Thyroid gland (tissue), 4 donors: Measurements from ENCODE around the gene HECTD3.

Source experiments
- CTCF ChIP-seq, 6 experiments: fragments of 200-600 bp in 3 of 6; fragments of 450-650 bp in 3 of 6; sonication (generic) in 3 of 6; IDR thresholded peaks; one replicate each; pipeline ENCODE4 v1.5.1; 2016 to 2019; ENCODE audit warnings: antibody characterized with exemption in 6 of 6, mild to moderate bottlenecking in 2 of 6, inconsistent platforms in 1 of 6, moderate library complexity in 1 of 6
- POLR2A ChIP-seq, 2 donors: fragments of 450-650 bp; IDR thresholded peaks; one replicate each; pipeline ENCODE4 v1.6.1; 2017; ENCODE audit warnings: antibody characterized with exemption in 2 of 2, mild to moderate bottlenecking in 2 of 2, moderate library complexity in 1 of 2

DNA sequence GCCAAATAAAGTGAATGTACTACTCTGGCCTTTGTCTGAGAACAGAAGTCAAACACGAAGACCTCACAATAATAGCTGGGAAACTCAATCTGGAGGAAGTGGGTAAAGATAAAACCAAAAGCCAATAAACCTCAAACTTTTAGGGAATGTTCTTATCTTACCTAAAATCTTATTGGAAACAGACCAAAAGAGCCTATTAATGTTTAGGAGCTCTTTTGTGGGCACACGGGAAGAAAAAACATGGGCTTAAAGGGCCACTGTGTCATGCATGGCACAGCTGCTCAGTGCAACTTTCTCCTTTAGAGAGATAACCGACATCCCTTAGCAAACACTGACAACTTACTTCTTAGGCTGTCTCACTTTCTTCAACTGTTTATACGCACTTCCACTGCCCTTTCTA lies 40.8 kb downstream of the HECTD3 start:
- TF ChIP-seq POLR2A (IDR thresholded peaks at IDR 0.05): no peak
- no peak for TF ChIP-seq CTCF (IDR thresholded peaks at IDR 0.05)
